C1 segment of cervical spinal cord (tissue), 14 donors: Measurements from ENCODE around the gene SH3PXD2B.

Source experiments
- DNase-seq, 14 donors: peaks; one replicate each; lab custom pipeline; 2025; lab: John Stamatoyannopoulos, UW

Gene SH3PXD2B

GRCh38 chr5:172437445-172438318, 16.6 kb downstream of the SH3PXD2B start:
- DNase-seq, result peak in 11 of 14 donors; percentile 34 to 90 (median 57)

DNA sequence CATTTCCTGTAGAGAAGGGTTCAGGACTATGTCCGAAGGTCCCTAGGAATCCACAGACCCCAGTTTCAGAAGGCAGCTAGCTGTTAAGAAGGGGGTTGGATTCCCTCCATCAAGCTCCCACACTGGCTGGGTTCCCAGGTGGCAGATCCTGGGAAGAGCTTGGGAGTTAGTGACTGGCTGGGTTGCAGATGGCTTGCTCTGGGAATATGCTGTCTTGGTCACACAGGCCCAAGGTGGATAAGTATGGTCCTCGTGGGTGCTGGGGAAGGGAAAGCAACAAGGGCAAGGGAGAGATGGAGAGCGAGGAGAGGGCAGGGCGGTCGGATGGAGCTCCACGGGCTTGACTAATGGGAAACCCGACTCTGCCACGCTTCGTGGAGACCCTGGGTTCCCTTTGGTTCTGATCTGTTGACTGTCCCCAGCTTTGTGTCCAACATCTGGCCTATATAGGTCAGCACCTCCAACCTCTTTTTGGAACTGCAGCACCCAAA, 17.4 kb downstream of the SH3PXD2B start:
- DNase-seq, result peak in 3 of 14 donors; percentile 21 to 82 (median 36)

DNA sequence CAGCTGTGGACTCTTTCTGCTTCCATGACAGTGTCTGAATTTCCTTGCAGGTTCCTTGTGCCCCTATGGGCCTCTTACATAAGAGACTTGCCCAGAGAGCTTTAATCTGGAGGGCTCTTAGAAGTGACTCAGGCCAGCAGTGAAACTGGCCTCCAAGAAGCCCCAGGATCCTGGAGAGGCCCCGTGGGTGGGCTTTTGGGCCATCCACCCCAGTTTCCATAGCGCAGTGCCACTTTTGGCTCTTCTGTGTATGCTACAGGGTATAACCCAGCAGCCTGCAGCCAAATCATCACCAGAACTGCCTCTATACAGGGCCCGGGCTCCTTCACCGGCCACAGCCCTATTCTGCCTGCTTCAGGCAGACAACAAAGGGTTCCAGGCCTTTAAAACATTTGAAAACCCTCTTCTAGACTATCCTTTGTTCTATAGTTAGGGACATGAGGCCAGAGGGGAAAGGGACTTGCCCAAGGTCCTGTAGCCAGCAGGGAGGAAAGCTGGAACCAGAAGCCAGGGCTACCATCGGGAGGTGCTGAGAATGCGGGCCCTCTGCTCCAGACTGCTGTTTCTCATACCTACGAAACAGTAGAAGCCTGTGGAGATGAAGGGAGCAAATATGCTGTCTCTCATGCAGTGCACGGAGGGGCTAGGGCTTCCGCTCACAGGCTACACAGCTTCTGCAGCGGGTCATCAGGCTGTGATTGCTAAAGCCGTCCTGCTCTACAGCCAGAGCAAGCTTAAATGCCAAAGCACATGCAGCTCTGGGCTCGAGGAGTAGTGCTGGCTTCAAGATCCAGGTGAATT, 18.0 kb downstream of the SH3PXD2B start:
- DNase-seq, result peak in 1 of 14 donors; percentile 82

GRCh38 chr5:172435362-172436077, 18.8 kb downstream of the SH3PXD2B start:
- no peak for DNase-seq

GRCh38 chr5:172434251-172434650, 20.1 kb downstream of the SH3PXD2B start:
- DNase-seq, result no peak

DNA sequence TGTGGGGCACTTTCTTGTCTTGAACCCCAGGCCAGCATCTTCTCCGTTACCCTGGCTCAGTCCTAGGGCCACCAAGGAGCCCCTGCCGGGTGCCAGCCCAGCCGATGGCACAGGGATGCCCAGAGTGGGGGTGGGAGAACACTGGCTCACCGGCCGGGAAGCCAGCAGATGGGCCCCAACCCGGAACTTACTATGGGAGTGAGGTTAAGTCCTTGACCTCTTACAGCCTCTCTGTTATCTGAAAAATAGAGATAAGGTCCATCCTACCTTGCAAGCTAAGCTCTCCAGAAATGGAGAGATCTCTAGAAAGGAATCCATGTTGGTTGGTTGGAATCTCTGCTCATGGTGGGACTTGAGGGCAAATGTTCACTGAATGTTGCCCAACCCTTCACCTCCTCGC, 20.8 kb downstream of the SH3PXD2B start:
- DNase-seq, result no peak

GRCh38 chr5:172433071-172433470, 21.3 kb downstream of the SH3PXD2B start:
- DNase-seq, result no peak

GRCh38 chr5:172430354-172430753, 24.0 kb downstream of the SH3PXD2B start:
- no peak for DNase-seq

- DNase-seq, result peak in 1 of 14 donors; percentile 36
Measured at GRCh38 chr5:172429201-172429940, 25.0 kb downstream of the SH3PXD2B start.

- no peak for DNase-seq
Measured at GRCh38 chr5:172428224-172429166, 25.8 kb downstream of the SH3PXD2B start.

DNA sequence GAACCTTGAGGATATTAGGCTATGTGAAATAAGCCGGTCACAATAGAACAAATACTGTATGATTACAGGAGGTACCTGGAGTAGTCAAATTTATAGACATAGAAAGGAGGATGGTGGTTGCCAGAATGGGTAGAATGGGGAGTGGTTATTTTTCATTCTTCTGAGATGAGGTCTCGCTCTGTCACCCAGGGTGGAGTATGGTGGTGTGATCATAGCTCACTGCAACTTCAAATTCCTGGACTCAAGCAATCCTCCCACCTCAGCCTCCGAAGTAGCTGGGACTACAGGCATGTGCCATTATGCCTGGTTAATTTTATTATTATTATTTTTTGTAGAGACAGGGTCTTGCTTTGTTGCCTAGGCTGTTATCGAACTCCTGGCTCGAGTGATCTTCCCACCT, 27.1 kb downstream of the SH3PXD2B start:
- no peak for DNase-seq

GRCh38 chr5:172426086-172426485, 28.2 kb downstream of the SH3PXD2B start:
- no peak for DNase-seq

DNA sequence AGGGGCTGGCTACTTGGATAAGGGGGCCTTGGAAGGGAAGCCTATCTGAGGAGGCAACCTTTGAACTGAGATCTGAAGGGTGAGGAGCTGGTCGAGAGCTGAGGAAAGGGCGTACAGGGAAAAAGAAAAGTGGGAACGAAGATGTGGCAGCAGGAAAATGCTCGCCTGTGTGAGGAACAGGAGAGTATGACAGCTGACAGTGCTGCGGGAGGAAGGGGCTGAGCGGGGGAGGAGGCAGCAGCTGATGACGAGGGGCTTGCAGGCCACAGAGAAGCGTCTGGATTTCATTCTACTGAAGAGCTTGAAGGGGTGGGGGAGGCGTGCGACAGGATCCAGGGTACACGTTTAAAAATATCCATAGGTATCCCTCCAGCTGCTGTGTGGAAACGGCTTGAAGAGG, 28.9 kb downstream of the SH3PXD2B start:
- no peak for DNase-seq

DNA sequence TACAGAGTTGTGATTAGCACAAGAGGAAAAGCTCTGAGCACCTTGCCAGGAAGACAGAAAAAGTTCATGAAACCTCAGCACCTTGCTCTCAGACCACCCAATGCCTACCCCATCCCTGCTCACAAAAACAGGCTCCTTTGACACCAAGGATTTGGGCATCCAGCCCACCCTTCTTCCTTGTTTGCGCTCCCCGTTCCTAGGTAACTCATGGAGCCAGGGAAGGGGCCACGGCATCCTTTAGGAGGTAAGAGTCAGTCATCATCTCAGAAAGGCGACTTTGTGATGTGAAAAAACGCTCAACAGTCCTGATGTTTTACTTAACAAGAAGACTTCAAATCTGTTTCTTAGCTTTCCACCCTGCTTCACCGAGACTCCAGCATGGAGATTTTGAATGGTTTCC, 29.5 kb downstream of the SH3PXD2B start:
- no peak for DNase-seq

- DNase-seq, result no peak
Measured at GRCh38 chr5:172424111-172424490, 30.2 kb downstream of the SH3PXD2B start.

DNA sequence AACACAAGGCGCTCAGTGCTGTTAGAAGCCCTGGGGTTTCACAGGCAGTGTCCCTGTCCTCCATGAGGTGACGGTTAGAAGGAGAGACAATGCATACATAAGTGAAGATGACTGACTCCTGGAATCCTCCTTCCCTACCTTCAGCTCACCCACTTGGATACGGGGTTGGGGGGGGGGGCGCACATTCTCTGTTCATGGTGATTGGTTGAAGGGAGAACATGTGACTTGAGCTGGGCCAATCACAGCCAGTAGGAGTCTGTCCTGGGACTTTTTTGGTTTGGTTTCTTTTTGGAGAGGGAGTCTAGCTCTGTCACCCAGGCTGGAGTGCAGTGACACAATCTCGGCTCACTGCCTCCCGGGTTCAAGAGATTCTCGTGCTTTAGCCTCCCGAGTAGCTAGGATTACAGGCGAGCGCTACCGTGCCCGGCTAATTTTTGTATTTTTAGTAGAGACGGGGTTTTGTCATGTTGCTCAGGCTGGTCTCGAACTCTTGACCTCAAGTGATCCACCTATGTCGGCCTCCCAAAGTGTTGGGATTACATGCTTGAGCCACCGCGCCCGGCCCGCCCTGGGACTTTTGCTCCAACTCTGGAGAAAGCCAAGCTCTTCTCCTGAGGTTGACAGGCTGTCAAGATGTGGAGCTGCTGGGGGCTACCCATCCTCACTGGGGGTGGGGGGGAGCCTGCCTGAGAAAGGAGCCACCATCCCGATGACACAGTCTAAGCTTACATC, 30.8 kb downstream of the SH3PXD2B start:
- DNase-seq, result no peak

DNA sequence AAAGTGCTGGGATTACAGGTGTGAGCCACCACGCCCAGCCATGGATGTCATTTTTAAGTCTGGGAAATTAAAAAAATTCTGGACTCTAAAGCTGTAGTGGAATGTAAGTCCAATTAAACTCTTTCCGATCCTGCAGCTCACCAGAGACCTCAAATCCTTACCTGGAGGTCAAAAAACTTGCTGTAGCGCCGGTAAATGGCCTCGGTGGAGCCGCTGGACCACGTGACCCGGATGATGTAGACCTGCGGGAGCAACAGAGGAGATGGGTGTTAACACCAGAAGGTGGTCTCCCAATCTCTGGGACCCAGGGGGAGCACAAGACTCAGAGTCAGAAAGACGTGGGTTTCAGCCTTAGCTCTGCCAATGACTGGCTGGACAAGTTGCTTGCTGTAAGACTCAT, 32.1 kb downstream of the SH3PXD2B start:
- no peak for DNase-seq

GRCh38 chr5:172421020-172421419, 33.3 kb downstream of the SH3PXD2B start:
- peak in 1 of 14 donors; percentile 70 for DNase-seq

GRCh38 chr5:172420235-172420939, 33.9 kb downstream of the SH3PXD2B start:
- peak in 12 of 14 donors; percentile 58 to 91 (median 77) for DNase-seq
